GM18951 (cell line): ENCODE results near the gene TPCN1.
"Not testable (repeated sequence)": the region's sequence is repeated elsewhere in the genome, so short reads cannot be mapped to it uniquely, and the experiment has no call there.

Source experiments
- POLR2A ChIP-seq: IDR thresholded peaks from 4 replicates; pipeline ENCODE4 v1.6.1; 2011; ENCODE audit warnings: mild to moderate bottlenecking; ENCODE audit not compliant: insufficient read length, insufficient read depth; ENCODE audit errors: extremely low read depth
- in situ Hi-C: fragments of 300-500 bp; cut with MboI; formaldehyde crosslinking; loops from one replicate; pipeline ENCODE4 v1.12.0; 2022; ENCODE audit warnings: low sequenced_read_pairs, mixed read lengths, inconsistent platforms; ENCODE audit not compliant: unreplicated experiment

The TPCN1 gene

DNA sequence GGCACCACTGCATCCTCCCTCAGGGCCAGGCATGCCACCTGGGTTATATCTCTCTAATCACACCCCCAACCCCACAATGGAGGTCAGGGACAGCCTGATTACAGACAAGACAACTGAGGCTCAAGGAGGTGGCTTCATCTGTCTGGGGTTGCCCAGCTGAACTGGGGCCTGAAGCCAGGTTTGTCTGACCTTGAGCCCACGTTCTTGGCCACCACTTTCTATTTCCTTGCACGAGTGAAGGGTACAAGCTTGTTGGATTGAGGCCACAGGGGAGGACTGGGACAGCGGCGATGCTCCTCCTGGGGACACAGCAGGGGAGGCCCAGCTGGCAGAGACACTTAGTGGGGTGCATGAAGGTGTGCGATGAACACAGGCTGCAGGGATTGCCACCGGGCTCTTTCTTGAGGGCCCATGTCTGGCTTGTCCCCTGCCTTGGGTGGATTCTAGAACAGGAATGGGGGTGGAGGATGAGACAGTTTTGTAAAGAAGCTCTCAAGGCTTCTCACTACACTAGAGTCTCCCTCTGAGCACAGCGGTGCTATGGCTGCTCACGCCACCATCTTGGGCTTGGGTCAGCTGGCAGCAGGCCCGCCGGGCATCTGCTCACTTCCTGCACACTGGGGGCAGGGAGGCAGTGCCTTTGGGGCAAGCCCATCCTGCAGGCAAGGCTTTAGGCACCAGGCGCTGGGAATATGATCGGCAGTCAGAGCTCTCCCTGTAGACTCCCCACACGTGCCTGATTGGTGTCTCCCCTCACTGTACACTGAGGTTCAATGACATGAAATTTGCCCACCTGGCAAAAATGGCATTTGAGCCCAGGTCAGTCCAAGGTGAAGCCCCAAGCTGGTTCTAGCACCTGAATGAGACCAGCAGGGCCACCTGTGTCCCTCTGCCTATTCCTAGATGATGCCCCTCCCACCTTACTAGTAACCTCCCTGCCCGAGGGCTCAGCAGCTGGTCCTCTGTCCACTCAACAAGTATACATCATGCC, 19.8 kb upstream of the TPCN1 start:
- no peak for TF ChIP-seq POLR2A
- in situ Hi-C loops: no loop called here

DNA sequence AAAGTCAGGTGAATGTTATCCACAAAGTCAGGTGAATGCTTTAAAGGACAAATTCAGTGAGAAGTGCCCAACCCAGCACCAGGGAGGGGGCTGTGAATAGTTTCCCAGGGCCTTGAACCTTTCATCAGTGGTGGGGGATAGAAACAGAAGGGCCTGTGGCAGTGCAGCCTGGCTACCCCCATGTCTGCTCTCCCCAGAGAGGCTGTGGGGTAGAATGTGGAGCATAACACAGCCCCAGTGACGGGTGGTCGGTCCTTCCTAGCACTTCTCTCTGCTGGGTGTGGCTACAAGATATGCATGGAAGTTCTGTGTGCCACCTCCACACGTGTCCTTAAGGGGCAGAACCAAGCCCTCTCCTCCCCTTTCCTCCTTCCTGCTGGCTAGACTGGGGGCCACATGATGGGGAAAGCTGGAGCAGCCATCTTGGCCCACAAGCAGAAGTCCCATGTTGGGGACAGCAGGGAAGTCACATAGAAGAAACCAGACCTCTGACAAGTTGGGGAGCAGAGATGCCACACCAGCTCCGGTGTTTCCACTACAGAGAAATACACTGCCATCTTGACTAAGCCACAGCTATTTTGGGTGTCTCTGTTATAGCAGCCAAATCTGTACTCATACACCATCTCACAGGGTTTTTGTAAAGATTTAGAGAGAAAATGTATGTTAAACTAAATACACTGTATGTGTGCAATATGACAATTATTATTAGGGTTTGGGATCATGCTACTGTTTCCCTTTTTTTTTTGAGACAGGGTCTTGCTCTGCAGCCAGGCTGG, 18.8 kb upstream of the TPCN1 start:
- in situ Hi-C loops: no loop called here
- no peak for TF ChIP-seq POLR2A

DNA sequence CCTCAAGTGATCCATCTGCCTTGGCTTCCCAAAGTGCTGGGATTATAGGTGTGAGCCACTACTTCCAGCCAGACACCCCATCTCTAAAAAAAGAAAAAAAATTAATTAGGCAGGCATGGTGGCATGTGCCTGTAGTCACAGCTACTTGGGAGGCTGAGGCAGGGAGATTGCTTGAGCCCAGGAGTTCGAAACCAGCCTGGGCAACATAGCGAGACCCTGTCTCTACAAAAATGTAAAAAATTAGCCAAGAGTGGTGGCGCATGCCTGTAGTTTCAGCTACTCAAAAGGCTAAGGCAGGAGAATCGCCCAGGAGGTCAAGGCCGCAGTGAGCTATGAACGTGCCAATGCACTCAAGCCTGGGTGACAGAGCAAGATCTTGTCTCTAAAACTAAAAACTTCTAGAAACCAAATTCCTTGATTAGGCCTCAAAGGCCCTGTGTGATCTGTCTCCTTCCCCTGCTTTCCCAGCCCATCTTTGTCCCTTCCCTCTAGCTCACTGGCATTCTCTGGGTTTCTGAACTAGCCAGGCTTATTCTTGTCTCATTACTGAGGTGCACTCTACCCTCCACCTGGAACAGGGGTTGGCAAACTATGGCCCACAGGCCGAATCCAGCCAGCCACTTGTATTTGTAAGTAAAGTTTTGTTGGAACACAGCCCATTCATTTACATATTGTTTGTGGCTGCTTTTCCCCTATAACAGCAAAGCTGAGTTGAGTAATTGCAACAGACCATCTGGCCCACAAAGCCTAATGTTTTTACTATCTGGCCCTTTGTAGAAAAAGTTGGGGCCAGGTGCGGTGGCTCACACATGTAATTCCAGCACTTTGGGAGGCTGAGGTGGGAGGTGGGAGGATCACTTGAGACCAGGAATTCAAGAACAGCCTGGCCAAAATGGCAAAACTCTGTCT, 17.2 kb upstream of the TPCN1 start:
- no peak for TF ChIP-seq POLR2A
- in situ Hi-C loops: no loop called here

DNA sequence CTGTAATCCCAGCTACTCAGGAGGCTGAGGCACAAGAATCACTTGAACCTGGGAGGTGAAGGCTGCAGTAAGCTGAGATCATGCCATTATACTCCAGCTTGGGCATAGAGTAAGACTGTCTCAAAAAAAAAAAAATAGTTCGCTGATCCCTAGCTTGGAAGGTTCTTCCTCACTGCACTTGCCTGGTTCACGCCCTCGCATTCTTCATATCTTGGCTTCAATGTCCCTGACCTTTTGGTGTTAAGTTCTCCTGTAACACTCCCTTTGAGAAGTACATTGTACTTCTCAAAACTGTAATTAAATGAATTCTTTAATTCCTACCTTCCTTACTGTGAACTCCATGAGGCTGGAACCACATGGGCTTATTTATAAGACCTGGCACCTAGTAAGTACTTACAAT, 16.5 kb upstream of the TPCN1 start:
- no peak for TF ChIP-seq POLR2A
- in situ Hi-C loops: no loop called here

DNA sequence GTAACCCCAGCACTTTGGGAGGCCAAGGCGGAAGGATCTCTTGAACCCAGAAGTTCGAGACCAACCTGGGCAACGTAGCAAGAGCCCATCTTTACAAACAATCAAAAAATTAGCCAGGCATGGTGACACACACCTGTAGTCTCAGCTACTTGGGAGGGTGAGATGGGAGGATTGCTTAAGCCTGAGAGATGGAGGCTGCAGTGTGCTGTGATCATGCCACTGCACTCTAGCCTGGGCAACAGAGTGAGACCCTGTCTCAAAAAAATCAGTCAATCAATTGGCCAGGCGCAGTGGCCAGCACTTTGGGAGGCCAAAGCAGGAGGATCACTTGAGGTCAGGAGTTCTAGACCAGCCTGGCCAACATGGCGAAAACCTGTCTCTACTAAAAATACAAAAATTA, 14.5 kb upstream of the TPCN1 start:
- in situ Hi-C loops: not testable (repeated sequence)

DNA sequence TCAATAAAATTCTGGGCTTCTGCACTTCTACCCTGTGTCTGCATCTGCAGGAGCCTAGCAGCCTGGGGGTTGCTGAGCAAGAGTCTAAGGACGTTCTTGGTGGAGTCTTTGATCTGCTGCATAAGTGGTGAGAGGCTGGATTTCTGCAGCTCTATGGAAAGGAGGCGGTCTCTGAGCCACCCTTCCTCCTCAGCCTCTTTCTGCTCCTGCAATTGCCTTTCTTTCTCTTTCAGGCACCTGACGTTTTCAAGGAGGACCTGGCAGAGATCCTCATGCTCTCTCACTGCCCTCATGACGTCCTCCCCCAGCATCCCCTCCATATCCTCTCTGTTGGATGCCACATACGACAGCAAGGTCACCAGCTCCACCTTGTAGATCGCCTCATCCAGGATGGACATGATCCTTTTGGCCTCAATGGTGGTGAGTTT, 13.6 kb upstream of the TPCN1 start:
- in situ Hi-C loops: no loop called here

DNA sequence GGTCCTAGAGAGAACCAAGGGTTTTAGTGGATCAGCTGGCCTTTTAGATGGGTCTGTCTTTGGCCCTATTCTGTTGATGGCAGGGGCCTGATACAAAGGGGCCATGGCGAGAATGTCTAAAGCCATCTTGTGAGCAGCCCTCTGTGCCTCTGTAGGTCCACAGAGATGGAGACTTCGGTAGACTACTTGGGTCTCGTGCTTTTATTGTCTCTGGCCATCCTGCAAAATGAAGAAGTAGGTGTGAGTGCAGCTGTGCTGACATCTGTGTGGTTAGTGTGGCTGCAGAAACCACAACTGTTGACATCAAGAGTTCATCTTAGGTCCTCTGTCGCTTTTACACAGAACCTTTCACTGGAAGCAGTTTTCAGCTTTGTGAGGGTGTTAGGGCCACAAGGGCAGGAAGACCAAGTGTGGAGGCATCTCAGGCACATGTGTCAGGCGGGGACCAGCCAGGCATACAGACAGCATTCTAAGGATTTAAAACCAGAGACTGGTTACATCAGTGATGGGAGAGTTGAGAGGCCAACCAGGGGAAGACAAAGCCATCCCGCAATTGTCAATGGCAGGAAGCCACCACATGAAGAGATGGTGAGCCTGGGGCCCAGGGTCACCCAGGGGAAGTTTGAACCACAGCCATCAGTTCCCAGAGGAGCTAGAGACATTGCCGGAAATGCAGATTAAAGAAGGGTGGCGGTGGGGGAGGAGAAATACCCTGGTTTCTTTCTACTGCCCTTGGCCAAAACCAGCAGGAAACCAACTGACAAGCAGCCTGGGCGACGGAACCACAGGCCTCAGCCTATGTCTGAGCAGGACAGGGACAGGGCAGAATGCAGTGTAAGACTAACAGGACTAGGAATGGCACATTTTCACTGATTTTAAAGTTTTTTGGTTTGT, 13.0 kb upstream of the TPCN1 start:
- in situ Hi-C loops: no loop called here
- TF ChIP-seq POLR2A: no peak

More for the DNA sequence above, 13.6 kb upstream of the TPCN1 start:
- TF ChIP-seq POLR2A: no peak

DNA sequence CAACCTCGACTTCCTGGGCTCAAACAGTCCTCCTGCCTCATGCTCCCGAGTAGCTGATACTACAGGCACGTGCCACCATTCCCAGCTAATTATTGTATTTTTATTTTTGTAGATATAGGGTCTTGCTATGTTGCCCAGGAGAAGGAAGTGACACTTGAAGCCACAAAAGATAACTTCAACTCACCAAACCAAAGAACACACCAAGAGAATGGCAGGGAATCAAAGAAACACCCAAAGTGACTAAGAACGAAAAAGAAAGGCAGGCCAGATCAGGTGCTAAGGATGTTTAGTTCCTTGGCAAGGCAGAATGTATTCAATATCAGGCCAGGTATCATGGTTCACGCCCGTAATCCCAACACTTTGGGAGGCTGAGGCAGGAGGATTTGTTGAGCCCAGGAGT, 10.1 kb upstream of the TPCN1 start:
- TF ChIP-seq POLR2A: no peak
- in situ Hi-C loops: no loop called here

DNA sequence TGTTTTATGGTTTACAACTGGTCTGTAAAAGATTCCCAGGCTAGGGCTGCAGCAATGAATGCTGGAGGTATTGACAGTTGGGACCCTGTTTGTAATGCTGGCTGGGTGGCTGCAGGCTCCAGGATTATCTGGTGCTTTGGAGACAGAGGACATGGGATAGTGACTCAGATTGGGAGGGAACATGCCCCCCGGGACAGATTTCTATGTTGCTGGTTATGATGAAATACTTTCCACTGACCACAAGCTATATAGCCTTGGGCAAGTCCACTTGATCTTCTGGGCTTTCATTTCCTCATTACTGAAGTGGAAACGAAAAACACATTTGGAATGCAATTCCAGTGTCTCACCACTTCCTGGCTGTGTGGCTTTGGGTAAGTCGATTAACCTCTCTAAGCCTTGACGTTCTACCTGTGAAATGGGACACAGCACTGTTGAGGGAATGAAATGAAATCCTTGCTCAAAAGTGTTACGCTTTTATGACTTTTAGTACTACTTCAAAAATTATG, 6.3 kb upstream of the TPCN1 start:
- in situ Hi-C loops: no loop called here
- no peak for TF ChIP-seq POLR2A

DNA sequence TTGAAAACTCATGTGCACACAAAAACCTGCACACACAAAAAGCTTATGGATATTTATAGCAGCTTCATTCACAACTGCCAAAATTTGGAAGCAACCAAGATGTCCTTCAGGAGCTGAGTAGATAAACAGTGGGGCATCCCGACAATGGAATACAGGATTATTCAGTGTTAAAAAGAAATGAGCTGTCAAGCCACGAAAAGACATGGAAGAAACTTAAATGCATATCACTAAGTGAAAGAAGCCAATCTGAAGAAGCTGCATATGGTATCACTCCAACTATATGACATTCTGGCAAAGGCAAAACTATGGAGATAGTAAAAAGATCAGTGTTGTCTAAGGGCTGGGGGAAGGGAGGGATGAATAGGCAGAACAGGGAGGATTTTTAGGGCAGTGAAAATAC, 5.2 kb upstream of the TPCN1 start:
- in situ Hi-C loops: no loop called here
- TF ChIP-seq POLR2A: no peak

DNA sequence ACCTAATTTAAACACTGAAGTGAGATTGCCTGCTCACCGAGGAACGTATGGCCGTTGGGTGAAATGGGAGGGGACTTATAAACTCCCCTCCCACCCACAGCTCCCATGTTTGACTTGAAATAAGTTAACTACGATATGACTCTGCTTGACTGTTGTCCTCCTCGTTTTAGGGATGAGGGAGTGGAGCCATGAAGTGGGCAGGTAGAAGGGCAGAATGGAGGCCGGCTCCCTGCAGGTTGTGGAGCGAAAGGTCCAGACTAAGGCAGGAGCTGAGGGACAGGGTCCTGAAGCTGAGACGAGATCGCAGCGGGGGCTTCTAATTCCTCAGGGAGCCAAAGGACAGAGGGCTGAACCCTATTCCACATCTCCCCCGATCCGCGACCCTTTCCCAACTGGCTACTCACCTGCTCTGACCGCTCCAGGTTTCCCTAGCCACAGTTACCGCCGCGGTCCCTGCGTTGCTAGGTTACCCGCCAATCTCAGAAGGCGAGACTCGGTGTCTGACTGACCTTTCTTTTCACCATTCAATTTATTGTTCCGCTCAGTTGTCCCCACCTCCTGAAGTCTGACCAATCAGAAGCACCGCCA, 577 bp upstream of the TPCN1 start:
- in situ Hi-C loops: no loop called here
- no peak for TF ChIP-seq POLR2A
